Measurements from ENCODE around the gene TMC3. TPM values are rescaled to one million over a fixed set of nuclear protein-coding genes. Genes with fewer than 3 reads are reported as not detected.
A peak's percentile ranks its signal among the peaks of the same experiment; 100 is the strongest.

TMC3 gene
- total and polyA plus RNA-seq, 10 of the 15 experiments (the other 5 are each of a cell fraction or from before 2014, with no cell fraction given): 0.03 to 0.04 (median 0.04) TPM; not detected in 7

DNA sequence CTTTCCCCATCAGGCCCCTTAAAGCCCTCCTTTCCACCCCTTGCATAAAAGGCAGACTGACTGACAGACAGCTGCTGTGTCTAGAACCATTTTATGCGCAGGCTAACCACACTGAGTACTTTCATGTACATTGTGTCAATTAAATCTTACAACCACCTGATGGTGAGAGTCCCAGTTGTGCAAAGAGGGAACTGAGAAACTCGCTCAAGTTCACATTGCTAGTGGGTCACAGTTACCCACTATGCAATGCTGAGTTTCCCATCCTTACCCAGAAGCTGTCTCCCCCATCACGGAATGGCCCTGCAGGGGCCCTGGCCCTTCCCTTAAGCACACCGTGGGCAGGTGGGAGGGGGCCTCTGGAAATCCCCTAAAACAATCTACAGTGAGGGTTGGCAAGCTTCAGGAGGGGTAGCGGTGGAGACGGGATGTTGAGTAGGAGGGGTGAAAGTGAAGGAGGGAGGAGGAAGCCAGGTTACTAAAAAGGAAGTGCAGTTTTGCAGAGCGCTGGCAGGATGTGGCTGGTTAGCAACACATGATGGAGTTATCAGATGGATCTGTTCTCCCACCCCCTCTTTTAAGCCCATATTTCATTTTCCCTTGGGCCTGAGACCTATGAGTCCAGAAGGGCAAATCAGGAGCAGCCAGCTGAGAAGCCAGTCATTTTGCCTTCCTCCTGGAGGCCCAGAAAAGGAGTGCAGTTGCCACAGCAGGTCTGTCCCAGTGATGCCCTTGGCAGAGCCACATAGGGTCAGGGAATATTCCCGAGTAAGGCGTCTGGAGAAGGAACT, 80.1 kb downstream of the TMC3 start (continued):
- TF ChIP-seq, protein P1, sequence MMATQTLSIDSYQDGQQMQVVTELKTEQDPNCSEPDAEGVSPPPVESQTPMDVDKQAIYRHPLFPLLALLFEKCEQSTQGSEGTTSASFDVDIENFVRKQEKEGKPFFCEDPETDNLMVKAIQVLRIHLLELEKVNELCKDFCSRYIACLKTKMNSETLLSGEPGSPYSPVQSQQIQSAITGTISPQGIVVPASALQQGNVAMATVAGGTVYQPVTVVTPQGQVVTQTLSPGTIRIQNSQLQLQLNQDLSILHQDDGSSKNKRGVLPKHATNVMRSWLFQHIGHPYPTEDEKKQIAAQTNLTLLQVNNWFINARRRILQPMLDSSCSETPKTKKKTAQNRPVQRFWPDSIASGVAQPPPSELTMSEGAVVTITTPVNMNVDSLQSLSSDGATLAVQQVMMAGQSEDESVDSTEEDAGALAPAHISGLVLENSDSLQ (IDR thresholded peaks at IDR 0.05): peak; percentile 97
- TF ChIP-seq CEBPB (IDR thresholded peaks at IDR 0.05; ENCODE audit: borderline replicate concordance in 1 of 2, low read depth in 2 of 2, low read length in 2 of 2) (peak in 1 of 2 experiments; percentile 35; a peak in 1 of 4 replicates), SUPT20H (IDR thresholded peaks at IDR 0.05; ENCODE audit: borderline replicate concordance, control insufficient read depth, low read depth, low read length) (no peak), IRF4 (IDR thresholded peaks at IDR 0.05; ENCODE audit: low read depth, low read length) (peak; percentile 97), PAX5 (IDR thresholded peaks at IDR 0.05; ENCODE audit: borderline replicate concordance, low read depth, low read length) (peak; percentile 82), NBN (IDR thresholded peaks at IDR 0.05) (peak; percentile 97), STAT1 (conservative IDR thresholded peaks at IDR 0.05) (no peak; the same call in 1 of the 2 replicates), RAD51 (IDR thresholded peaks at IDR 0.05) (peak; percentile 56; the same call in 1 of the 2 replicates), RBBP5 (conservative IDR thresholded peaks at IDR 0.05) (no peak), SMAD5 (IDR thresholded peaks at IDR 0.05; ENCODE audit: low read depth) (peak; percentile 66), NFIC (IDR thresholded peaks at IDR 0.05; ENCODE audit: low read depth, low read length) (no peak), RB1 (IDR thresholded peaks at IDR 0.05; ENCODE audit: borderline replicate concordance) (no peak; the same call in 1 of the 2 replicates)
- TF ChIP-seq, protein P2, sequence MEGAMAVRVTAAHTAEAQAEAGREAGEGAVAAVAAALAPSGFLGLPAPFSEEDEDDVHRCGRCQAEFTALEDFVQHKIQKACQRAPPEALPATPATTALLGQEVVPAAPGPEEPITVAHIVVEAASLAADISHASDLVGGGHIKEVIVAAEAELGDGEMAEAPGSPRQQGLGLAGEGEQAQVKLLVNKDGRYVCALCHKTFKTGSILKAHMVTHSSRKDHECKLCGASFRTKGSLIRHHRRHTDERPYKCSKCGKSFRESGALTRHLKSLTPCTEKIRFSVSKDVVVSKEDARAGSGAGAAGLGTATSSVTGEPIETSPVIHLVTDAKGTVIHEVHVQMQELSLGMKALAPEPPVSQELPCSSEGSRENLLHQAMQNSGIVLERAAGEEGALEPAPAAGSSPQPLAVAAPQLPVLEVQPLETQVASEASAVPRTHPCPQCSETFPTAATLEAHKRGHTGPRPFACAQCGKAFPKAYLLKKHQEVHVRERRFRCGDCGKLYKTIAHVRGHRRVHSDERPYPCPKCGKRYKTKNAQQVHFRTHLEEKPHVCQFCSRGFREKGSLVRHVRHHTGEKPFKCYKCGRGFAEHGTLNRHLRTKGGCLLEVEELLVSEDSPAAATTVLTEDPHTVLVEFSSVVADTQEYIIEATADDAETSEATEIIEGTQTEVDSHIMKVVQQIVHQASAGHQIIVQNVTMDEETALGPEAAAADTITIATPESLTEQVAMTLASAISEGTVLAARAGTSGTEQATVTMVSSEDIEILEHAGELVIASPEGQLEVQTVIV (IDR thresholded peaks at IDR 0.05; ENCODE audit: borderline replicate concordance, partially characterized antibody): peak; percentile 46
- TF ChIP-seq, protein P3, sequence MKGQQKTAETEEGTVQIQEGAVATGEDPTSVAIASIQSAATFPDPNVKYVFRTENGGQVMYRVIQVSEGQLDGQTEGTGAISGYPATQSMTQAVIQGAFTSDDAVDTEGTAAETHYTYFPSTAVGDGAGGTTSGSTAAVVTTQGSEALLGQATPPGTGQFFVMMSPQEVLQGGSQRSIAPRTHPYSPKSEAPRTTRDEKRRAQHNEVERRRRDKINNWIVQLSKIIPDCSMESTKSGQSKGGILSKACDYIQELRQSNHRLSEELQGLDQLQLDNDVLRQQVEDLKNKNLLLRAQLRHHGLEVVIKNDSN (IDR thresholded peaks at IDR 0.05; ENCODE audit: borderline replicate concordance, extremely low read length, insufficient read depth, low read depth, low read length): no peak
- TF ChIP-seq, protein P4, sequence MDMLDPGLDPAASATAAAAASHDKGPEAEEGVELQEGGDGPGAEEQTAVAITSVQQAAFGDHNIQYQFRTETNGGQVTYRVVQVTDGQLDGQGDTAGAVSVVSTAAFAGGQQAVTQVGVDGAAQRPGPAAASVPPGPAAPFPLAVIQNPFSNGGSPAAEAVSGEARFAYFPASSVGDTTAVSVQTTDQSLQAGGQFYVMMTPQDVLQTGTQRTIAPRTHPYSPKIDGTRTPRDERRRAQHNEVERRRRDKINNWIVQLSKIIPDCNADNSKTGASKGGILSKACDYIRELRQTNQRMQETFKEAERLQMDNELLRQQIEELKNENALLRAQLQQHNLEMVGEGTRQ (IDR thresholded peaks at IDR 0.05; ENCODE audit: borderline replicate concordance, low read depth, low read length): peak; percentile 10; the same call in 1 of the 2 replicates
- TF ChIP-seq, protein P5, sequence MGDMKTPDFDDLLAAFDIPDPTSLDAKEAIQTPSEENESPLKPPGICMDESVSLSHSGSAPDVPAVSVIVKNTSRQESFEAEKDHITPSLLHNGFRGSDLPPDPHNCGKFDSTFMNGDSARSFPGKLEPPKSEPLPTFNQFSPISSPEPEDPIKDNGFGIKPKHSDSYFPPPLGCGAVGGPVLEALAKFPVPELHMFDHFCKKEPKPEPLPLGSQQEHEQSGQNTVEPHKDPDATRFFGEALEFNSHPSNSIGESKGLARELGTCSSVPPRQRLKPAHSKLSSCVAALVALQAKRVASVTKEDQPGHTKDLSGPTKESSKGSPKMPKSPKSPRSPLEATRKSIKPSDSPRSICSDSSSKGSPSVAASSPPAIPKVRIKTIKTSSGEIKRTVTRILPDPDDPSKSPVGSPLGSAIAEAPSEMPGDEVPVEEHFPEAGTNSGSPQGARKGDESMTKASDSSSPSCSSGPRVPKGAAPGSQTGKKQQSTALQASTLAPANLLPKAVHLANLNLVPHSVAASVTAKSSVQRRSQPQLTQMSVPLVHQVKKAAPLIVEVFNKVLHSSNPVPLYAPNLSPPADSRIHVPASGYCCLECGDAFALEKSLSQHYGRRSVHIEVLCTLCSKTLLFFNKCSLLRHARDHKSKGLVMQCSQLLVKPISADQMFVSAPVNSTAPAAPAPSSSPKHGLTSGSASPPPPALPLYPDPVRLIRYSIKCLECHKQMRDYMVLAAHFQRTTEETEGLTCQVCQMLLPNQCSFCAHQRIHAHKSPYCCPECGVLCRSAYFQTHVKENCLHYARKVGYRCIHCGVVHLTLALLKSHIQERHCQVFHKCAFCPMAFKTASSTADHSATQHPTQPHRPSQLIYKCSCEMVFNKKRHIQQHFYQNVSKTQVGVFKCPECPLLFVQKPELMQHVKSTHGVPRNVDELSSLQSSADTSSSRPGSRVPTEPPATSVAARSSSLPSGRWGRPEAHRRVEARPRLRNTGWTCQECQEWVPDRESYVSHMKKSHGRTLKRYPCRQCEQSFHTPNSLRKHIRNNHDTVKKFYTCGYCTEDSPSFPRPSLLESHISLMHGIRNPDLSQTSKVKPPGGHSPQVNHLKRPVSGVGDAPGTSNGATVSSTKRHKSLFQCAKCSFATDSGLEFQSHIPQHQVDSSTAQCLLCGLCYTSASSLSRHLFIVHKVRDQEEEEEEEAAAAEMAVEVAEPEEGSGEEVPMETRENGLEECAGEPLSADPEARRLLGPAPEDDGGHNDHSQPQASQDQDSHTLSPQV (IDR thresholded peaks at IDR 0.05): no peak
- TF ChIP-seq, protein P6, sequence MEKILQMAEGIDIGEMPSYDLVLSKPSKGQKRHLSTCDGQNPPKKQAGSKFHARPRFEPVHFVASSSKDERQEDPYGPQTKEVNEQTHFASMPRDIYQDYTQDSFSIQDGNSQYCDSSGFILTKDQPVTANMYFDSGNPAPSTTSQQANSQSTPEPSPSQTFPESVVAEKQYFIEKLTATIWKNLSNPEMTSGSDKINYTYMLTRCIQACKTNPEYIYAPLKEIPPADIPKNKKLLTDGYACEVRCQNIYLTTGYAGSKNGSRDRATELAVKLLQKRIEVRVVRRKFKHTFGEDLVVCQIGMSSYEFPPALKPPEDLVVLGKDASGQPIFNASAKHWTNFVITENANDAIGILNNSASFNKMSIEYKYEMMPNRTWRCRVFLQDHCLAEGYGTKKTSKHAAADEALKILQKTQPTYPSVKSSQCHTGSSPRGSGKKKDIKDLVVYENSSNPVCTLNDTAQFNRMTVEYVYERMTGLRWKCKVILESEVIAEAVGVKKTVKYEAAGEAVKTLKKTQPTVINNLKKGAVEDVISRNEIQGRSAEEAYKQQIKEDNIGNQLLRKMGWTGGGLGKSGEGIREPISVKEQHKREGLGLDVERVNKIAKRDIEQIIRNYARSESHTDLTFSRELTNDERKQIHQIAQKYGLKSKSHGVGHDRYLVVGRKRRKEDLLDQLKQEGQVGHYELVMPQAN (conservative IDR thresholded peaks at IDR 0.05): no peak; the same call in 1 of the 2 replicates
